Ramos (cell line): ENCODE results near the gene CIB4.

Source experiments
- in situ Hi-C: fragments of 300-500 bp; cut with MboI; formaldehyde crosslinking; loops from one replicate; pipeline ENCODE4 v1.14.3; 2022; ENCODE audit warnings: low sequenced_read_pairs; ENCODE audit not compliant: unreplicated experiment

CIB4 gene

GRCh38 chr2:26561918-26562810 is 79.0 kb downstream of the CIB4 start:
- in situ Hi-C loops: no loop called here

- in situ Hi-C loops: no loop called here
Observed at GRCh38 chr2:26561376-26561775, 79.8 kb downstream of the CIB4 start.

DNA sequence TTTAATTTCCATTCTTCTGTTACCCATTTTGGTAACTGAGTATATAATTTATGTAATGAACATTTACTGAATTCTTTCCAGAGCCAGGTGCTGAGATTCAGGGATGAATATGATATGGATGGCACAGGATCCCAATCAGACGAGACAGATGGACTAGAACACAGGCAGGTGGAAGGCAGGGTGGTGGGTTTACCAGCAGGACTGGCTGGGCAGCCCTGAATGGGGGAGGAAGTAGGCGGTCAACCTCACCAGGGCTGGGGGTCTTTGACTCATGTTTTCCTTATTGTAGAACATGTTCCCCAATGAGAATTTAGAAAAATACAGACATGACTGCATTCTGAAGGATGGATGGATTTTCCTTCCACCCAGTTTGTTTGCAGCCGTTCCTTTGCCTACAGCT is 80.3 kb downstream of the CIB4 start:
- in situ Hi-C loops: no loop called here

- in situ Hi-C loops: no loop called here
Observed at GRCh38 chr2:26559556-26559955, 81.6 kb downstream of the CIB4 start.

GRCh38 chr2:26559044-26559405 is 82.1 kb downstream of the CIB4 start:
- in situ Hi-C loops: no loop called here

GRCh38 chr2:26558271-26559043 is 82.7 kb downstream of the CIB4 start:
- in situ Hi-C loops: no loop called here

DNA sequence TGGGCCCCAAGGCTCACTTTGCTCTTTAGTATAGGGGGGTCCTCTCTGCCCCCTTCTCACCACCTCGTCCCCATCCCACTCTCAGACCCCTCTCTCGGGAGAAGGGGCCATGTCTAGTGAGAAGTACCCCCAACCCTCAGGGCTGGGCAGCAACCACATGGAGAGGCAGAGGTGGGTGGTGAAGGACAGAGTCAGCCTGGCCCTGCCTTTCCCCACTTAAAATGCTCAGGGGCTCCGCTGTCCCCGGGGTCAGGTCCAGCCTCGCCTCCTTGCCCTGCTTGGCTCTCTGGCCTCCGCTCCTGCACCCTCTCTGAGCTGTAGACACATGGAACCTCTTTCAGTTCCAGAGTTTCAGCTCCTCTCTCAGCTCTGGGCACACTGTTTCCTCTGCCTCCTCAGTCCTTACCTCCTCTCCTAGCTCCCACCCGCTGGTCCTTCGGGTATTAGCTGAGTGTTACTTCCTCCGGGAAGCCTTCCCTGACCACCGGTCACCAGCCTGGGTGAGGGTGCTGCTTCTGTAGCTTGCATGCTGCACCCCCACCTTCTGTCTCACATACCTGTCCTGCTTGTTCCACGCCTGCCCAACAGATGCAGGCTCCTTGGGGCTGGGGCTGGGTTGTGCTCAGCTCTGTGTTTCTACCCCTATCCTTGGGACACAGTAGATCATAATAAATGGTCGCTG is 83.8 kb downstream of the CIB4 start:
- in situ Hi-C loops: no loop called here

DNA sequence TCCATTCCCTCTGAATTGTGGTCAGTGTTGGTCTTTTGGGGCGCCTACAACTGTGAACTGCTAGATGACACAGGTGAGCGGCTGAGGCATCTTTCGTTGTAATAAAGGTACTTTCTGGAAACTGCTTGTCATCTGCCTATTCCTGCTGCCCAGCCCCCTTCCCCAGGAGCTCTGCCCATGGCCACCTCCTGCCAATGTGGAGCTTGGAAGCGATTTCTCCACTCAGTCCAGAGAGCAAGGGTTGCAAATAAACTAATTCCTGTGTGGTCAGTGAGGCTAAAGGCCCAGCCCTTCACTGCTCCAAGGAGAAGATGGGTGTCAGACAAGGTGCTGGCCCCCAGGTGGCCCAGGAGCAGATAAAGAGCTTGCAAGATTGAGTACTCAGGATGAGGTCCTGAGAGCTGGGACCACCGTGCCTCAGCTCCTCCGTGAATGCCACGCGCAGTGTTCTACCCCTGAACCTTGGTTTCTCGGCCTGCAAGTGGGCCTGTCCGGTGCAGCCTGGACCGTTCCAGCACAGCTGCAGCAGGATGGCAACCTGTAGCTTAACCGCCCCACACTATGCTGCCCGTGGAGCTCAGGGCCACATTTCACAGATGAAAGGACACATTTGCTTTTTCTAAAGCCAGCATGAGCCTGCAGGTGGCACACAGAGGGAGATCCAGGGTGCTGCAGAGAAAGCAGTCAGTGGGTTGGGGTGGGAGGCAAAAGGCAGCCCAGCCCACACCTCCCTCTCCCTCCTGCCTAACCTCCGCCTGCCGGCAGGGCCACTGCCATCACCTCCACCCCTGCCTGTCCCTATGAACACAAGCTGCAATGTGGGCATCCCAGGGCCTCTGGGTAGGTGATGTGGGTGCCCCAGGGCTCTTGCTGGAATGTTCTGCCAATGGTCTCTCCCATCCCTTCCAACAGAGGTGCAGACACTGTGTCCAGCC is 84.6 kb downstream of the CIB4 start:
- in situ Hi-C loops: no loop called here

- in situ Hi-C loops: no loop called here
Observed at GRCh38 chr2:26555246-26556133, 85.7 kb downstream of the CIB4 start.

DNA sequence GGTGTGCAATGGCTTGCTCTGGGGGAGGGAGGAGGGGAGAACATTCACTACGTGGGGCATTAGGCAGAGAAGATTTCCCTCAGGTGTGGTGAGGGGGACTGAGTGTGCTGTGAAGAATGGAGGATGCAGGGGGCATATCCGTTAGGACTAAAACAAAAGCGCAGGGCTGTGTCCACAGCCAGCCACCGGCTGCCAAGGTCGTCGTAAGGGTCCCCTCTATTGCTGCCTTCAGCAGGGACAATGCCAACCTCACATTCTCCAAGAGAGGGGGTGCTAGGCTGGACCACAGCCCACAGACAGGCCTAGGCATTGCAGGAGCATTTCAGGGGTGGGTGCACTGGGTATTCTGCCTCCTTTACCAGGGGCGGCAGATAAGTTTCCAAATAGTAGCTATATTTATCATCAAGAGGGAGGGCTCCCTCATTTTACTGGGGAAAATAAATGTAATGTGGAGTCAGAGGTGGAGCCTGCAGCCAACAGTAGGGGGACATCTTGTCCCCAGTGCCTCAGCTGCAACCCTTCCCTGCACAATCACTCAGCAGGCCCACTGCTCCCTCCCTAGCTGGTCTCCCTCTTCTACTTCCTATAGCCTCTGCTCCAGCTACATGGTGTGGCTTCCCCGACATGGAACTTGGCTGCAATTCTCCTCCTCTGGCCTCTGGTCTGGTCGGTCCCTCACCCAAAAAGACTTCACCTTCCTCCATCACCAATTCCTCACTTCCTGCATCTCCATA is 88.4 kb downstream of the CIB4 start:
- in situ Hi-C loops: no loop called here

- in situ Hi-C loops: no loop called here
Observed at GRCh38 chr2:26550276-26551015, 90.7 kb downstream of the CIB4 start.

DNA sequence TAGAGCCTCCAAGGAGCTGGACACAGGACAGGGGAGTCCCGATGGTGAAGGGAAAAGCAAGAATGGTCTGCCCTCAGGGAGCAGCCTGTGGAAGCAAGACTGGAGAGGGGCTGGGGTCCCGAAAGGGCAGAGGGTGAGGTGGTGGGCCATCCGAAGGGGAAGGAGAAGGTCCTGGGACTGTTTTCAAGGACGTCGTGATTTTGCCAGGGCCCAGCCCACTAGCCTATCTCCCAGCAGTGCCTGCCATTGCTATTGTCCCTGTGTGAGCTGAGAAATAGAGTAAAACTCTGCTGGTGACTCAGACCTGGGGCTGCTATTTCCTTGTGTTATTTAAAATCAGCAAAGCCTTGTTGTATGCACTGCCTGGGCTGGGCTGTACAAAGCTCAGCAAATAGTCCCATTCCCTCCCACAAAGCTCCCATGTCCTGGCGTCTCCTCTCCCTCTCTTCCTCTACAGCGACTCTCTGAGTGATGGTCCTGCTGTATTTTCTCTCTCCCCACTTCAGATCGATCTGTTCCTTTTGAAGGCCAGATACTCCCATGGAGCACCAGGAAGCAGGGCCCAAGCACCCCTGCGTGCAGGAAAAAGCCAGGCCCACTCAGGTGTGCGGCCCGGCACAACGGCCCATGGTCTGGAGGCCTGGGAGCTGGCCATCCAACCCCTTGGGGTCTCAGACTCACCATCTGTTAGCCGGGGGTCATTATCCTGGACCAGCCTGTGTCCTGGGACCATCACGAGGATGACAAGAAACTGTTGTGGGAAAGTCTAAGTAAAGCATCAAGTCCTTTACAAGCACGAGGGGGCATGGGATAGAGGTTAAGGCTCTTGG is 98.3 kb downstream of the CIB4 start:
- in situ Hi-C loops: no loop called here

- in situ Hi-C loops: no loop called here
Observed at GRCh38 chr2:26542194-26542455, 99.0 kb downstream of the CIB4 start.

- in situ Hi-C loops: no loop called here
Observed at GRCh38 chr2:26541401-26542193, 99.6 kb downstream of the CIB4 start.

- in situ Hi-C loops: no loop called here
Observed at GRCh38 chr2:26540961-26541360, 100.2 kb downstream of the CIB4 start.

- in situ Hi-C loops: no loop called here
Observed at GRCh38 chr2:26540306-26540705, 100.9 kb downstream of the CIB4 start.
